Right ventricle myocardium superior (tissue), 1 donor: ENCODE data around the gene AGPAT3. TPM values are rescaled to one million over a fixed set of nuclear protein-coding genes. Genes with fewer than 3 reads are reported as not detected.

Experiments
- total RNA-seq: library from RNA; stranded (reverse); fragmentation: NEBNext Ultra II Directional; extraction: Animal tissue kit (Norgen Biotek cat#: 25700); gene quantifications from one replicate; pipeline ENCODE4 v1.2.1, GENCODE V29; 2021
- donor health status: DM: no; HTN: yes; CAD: no; lungs with severe emphysema.

AGPAT3 gene
- total RNA-seq, 1 donor from 2014 or later = 96.3 TPM

Other genes starting within 250 kb of the AGPAT3 start
- gene HSF2BP, start 205.7 kb upstream of the AGPAT3 start, total RNA-seq = not detected
- gene RRP1B, start 205.7 kb upstream of the AGPAT3 start, total RNA-seq = 8.4 TPM
- 93.8 TPM for gene PDXK, start 146.1 kb upstream of the AGPAT3 start, total RNA-seq
- gene CSTB, start 88.9 kb upstream of the AGPAT3 start, total RNA-seq = 36.1 TPM
- 9.4 TPM for gene RRP1, start 75.6 kb upstream of the AGPAT3 start, total RNA-seq
- 20.3 TPM for gene TRAPPC10, start 147.1 kb downstream of the AGPAT3 start, total RNA-seq
- gene PWP2, start 242.2 kb downstream of the AGPAT3 start, total RNA-seq = 8.6 TPM